ENCODE measurements around the gene NCL. TPM values are rescaled to one million over a fixed set of nuclear protein-coding genes. Genes with fewer than 3 reads are reported as not detected.

Gene NCL
- polyA plus RNA-seq, 1 of the 3 experiments (the other 2 are of a cell fraction), result 256 TPM

DNA sequence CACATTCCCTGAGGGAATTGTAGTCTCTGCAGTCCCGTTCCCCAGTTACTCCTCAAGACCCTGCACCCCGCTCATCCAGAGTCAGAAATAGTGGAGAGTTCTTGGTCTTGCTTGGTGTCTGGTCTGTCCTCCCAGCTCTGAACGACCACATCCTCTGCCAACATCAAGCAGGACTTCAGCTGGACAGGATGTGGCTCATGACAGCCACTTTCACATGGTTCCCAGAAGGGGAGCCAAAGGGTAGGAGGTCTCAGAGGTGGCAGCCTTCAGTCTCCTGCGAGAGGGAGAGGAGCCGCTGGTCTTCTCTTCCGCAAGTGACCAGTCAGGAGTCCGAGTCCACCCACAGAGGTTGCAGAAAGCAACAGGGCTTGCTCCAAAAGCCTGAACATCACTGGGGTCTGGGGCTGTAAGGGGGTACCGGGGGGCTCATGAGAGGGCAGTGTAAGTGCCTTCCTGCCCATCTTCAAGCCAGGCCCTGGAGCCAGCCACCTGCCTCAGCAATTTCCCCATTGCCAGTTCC is 38.9 kb downstream of the NCL start (continued):
- TF ChIP-seq, protein P1, sequence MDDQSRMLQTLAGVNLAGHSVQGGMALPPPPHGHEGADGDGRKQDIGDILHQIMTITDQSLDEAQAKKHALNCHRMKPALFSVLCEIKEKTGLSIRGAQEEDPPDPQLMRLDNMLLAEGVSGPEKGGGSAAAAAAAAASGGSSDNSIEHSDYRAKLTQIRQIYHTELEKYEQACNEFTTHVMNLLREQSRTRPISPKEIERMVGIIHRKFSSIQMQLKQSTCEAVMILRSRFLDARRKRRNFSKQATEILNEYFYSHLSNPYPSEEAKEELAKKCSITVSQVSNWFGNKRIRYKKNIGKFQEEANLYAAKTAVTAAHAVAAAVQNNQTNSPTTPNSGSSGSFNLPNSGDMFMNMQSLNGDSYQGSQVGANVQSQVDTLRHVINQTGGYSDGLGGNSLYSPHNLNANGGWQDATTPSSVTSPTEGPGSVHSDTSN (IDR thresholded peaks at IDR 0.05), result no peak

- Histone ChIP-seq H3K4me2 (no peak overlapping the region), H3F3A (replicated peaks; ENCODE audit: insufficient read depth) (no peaks in the 10 kb centered on the region), H3K9me3 (no peaks in the 10 kb centered on the region), H3K9me2 (no peaks in the 10 kb centered on the region), H3K4me1 (ENCODE audit: control insufficient read depth in 1 of 2, insufficient read depth in 2 of 2, low read depth in 1 of 2, low read length in 1 of 2) (no peaks in the 10 kb centered on the region), H3K9ac (no peak overlapping the region), H3K27ac (ENCODE audit: low read depth in 2 of 2, low read length in 1 of 2) (no peak overlapping the region), H3K79me2 (ENCODE audit: insufficient read depth) (no peaks in the 10 kb centered on the region), H4K20me1 (ENCODE audit: insufficient read depth) (no peaks in the 10 kb centered on the region), H2AFZ (ENCODE audit: low read depth) (no peak overlapping the region), H3K4me3 (ENCODE audit: low read depth in 2 of 2, low read length in 1 of 2) (no peak overlapping the region), H3K36me3 (replicated peaks in 1 of 2; ENCODE audit: control insufficient read depth in 1 of 2, insufficient read depth in 2 of 2, low read length in 1 of 2) (no peaks in the 10 kb centered on the region), H3K27me3 (ENCODE audit: insufficient read depth) (no peaks in the 10 kb centered on the region)
- no peak for DNase-seq
- TF ChIP-seq CHD2 (IDR thresholded peaks at IDR 0.05; ENCODE audit: low read length, partially characterized antibody) (no peak), FOSL2 (IDR thresholded peaks at IDR 0.05; ENCODE audit: borderline replicate concordance, low read depth) (no peak), RXRA (IDR thresholded peaks at IDR 0.05; ENCODE audit: borderline replicate concordance, low read depth) (no peak), TEAD4 (IDR thresholded peaks at IDR 0.05; ENCODE audit: borderline replicate concordance, insufficient read depth) (no peak), GABPA (IDR thresholded peaks at IDR 0.05; ENCODE audit: low read depth) (no peak), NRF1 (IDR thresholded peaks at IDR 0.05; ENCODE audit: low read depth, low read length) (no peak), TAF1 (IDR thresholded peaks at IDR 0.05; ENCODE audit: borderline replicate concordance, low read depth, low read length) (no peak), SMC3 (IDR thresholded peaks at IDR 0.05; ENCODE audit: low read depth, low read length) (no peak), RCOR1 (IDR thresholded peaks at IDR 0.05; ENCODE audit: low read length) (no peak), ELF1 (IDR thresholded peaks at IDR 0.05) (no peak)
- TF ChIP-seq, protein P2, sequence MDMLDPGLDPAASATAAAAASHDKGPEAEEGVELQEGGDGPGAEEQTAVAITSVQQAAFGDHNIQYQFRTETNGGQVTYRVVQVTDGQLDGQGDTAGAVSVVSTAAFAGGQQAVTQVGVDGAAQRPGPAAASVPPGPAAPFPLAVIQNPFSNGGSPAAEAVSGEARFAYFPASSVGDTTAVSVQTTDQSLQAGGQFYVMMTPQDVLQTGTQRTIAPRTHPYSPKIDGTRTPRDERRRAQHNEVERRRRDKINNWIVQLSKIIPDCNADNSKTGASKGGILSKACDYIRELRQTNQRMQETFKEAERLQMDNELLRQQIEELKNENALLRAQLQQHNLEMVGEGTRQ (IDR thresholded peaks at IDR 0.05; ENCODE audit: borderline replicate concordance, low read depth, low read length), result no peak
- TF ChIP-seq, protein P3, sequence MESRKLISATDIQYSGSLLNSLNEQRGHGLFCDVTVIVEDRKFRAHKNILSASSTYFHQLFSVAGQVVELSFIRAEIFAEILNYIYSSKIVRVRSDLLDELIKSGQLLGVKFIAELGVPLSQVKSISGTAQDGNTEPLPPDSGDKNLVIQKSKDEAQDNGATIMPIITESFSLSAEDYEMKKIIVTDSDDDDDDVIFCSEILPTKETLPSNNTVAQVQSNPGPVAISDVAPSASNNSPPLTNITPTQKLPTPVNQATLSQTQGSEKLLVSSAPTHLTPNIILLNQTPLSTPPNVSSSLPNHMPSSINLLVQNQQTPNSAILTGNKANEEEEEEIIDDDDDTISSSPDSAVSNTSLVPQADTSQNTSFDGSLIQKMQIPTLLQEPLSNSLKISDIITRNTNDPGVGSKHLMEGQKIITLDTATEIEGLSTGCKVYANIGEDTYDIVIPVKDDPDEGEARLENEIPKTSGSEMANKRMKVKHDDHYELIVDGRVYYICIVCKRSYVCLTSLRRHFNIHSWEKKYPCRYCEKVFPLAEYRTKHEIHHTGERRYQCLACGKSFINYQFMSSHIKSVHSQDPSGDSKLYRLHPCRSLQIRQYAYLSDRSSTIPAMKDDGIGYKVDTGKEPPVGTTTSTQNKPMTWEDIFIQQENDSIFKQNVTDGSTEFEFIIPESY (IDR thresholded peaks at IDR 0.05; ENCODE audit: borderline replicate concordance, low read depth), result no peak
- TF ChIP-seq, protein P4, sequence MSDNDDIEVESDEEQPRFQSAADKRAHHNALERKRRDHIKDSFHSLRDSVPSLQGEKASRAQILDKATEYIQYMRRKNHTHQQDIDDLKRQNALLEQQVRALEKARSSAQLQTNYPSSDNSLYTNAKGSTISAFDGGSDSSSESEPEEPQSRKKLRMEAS (IDR thresholded peaks at IDR 0.05; ENCODE audit: low read depth), result no peak
- CTCF ChIA-PET, result interaction anchor here (0.8 to 4.4 kb wide), 4 partner anchors 11 to 319 kb away, joined by 3 to 27 read pairs (median 6); no protein-coding TSS in a partner anchor
- POLR2A ChIA-PET, result no interaction called here
- WGBS (ENCODE audit: low lambda C conversion rate), result 91% methylated on average over 10 of the region's 10 CpGs
These were observed 41.1 kb downstream of the NCL start for GRCh38 chr2:231423176-231423575.
